GM12878 (cell line): ENCODE measurements around the gene PTPRJ. TPM values are rescaled to one million over a fixed set of nuclear protein-coding genes. Genes with fewer than 3 reads are reported as not detected.

Experiments used
- ATAC-seq: fragments of 200-7000 bp; cut with Tn5 transposase; 3 replicates; pipeline ENCODE4 v1.9.1; 2020; ENCODE audit warnings: mild to moderate bottlenecking, moderate library complexity
- BruUV-seq: library from RNA; stranded (reverse); fragments of 400-500 nt; replicated peaks from 2 replicates; lab custom pipeline; 2021; lab: Mats Ljungman, UMichigan
- CTCF ChIA-PET: fragments of 300-600 bp; sonication (Branson Sonifier 250); formaldehyde crosslinking; extraction: SDS; loops from one replicate; lab custom pipeline; 2021; ENCODE audit warnings: inconsistent platforms; lab: Yijun Ruan, JAX
- POLR2A ChIA-PET: fragments of 350-600 bp; formaldehyde crosslinking; extraction: SDS; loops from one replicate; lab custom pipeline; 2021; ENCODE audit warnings: inconsistent platforms; lab: Charles Lee
- RAD21 ChIA-PET: fragments of 300-600 bp; sonication (Branson Sonifier 250); formaldehyde crosslinking; loops from one replicate; lab custom pipeline; 2023; ENCODE audit warnings: antibody characterized with exemption; ENCODE audit not compliant: unreplicated experiment; lab: Charles Lee
- SMC1A ChIA-PET: fragments of 300-600 bp; sonication (Branson Sonifier 250); formaldehyde crosslinking; loops from one replicate; lab custom pipeline; 2023; ENCODE audit not compliant: unreplicated experiment, uncharacterized antibody; lab: Charles Lee
- DNase-seq: peaks from one replicate; pipeline ENCODE4 v3.0.0-alpha.2; 2011; ENCODE audit warnings: low read depth, low spot score
- FAIRE-seq: peaks from 3 replicates; lab custom pipeline; 2011; peaks lifted over from hg19 to GRCh38; lab: Jason Lieb, UNC
- H2AFZ ChIP-seq: 2 replicates; pipeline ENCODE4 v1.6.0; 2011; ENCODE audit warnings: low read depth, low read length, control low read depth; ENCODE audit not compliant: control insufficient read depth
- H3K27ac ChIP-seq: 2 replicates; pipeline ENCODE4 v1.5.1; 2011; ENCODE audit warnings: control low read depth; ENCODE audit not compliant: control insufficient read depth, insufficient read depth
- H3K27me3 ChIP-seq, 2 experiments: replicated peaks in 1 of 2; 2 replicates each; pipeline versions ENCODE4 v1.6.0 to v1.6.1; 2011; ENCODE audit warnings: low read length in 1 of 2; ENCODE audit not compliant: control insufficient read depth in 2 of 2, insufficient read depth in 2 of 2
- H3K36me3 ChIP-seq, 2 experiments: 2 replicates each; pipeline ENCODE4 v1.5.1; 2011; ENCODE audit warnings: low read length in 1 of 2; ENCODE audit not compliant: control insufficient read depth in 2 of 2, insufficient read depth in 2 of 2
- H3K4me1 ChIP-seq: 2 replicates; pipeline ENCODE4 v1.6.1; 2011; ENCODE audit warnings: mild to moderate bottlenecking, low read length, moderate library complexity, mixed read lengths; ENCODE audit not compliant: control insufficient read depth, insufficient read depth
- H3K4me2 ChIP-seq: 2 replicates; pipeline ENCODE4 v1.6.0; 2011; ENCODE audit warnings: control low read depth; ENCODE audit not compliant: control insufficient read depth, insufficient read depth
- H3K4me3 ChIP-seq: fragments of 200-600 bp; sonication (generic); 2 replicates; pipeline ENCODE4 v1.5.1; 2016
- H3K79me2 ChIP-seq: 2 replicates; pipeline ENCODE4 v1.6.0; 2011; ENCODE audit warnings: low read length; ENCODE audit not compliant: control insufficient read depth, insufficient read depth
- H3K9ac ChIP-seq: 2 replicates; pipeline ENCODE4 v1.8.0; 2011; ENCODE audit warnings: low read length, control low read depth, mixed read lengths; ENCODE audit not compliant: control insufficient read depth, insufficient read depth
- H3K9me3 ChIP-seq: replicated peaks from 3 replicates; pipeline ENCODE4 v1.5.1; 2011; ENCODE audit warnings: mild to moderate bottlenecking, low read length; ENCODE audit not compliant: control insufficient read depth, insufficient read depth
- H4K20me1 ChIP-seq: 2 replicates; pipeline ENCODE4 v1.6.0; 2011; ENCODE audit not compliant: control insufficient read depth, insufficient read depth
- EED ChIP-seq: sonication (generic); IDR thresholded peaks from 2 replicates; pipeline ENCODE4 v1.6.1; 2016; ENCODE audit warnings: antibody characterized with exemption, low read depth
- MYC ChIP-seq: IDR thresholded peaks from 2 replicates; pipeline ENCODE4 v1.6.1; 2011; ENCODE audit warnings: mild to moderate bottlenecking, low read length, moderate library complexity, inconsistent platforms; ENCODE audit not compliant: insufficient read depth, insufficient replicate concordance, insufficient read length, severe bottlenecking
- SREBF1 ChIP-seq: IDR thresholded peaks from 2 replicates; pipeline ENCODE4 v1.6.1; 2012; ENCODE audit warnings: mild to moderate bottlenecking, low read length
- TAF1 ChIP-seq: IDR thresholded peaks from 2 replicates; pipeline ENCODE4 v1.6.1; 2011; ENCODE audit warnings: mild to moderate bottlenecking, low read depth, low read length, borderline replicate concordance
- TARDBP ChIP-seq: IDR thresholded peaks from 2 replicates; pipeline ENCODE4 v1.6.1; 2016; ENCODE audit warnings: borderline replicate concordance
- TBL1XR1 ChIP-seq: IDR thresholded peaks from 2 replicates; pipeline ENCODE4 v1.6.1; 2012; ENCODE audit warnings: low read depth, low read length, improper control_type of control experiment
- USF1 ChIP-seq: IDR thresholded peaks from 2 replicates; pipeline ENCODE4 v1.6.1; 2011; ENCODE audit warnings: borderline replicate concordance, low read depth, mild to moderate bottlenecking, moderate library complexity, mixed read lengths, low read length; ENCODE audit not compliant: insufficient read depth; ENCODE audit errors: extremely low read length
- WGBS: methylation state at CpG from one replicate; pipeline ENCODE4 v1.1.6; 2016; ENCODE audit warnings: low lambda C conversion rate; ENCODE audit not compliant: insufficient replicate concordance, insufficient coverage; ENCODE audit errors: missing lambda C conversion rate; 5-methylcytosine and 5-hydroxymethylcytosine counted together
- in situ Hi-C: fragments of 300-500 bp; cut with MboI; formaldehyde crosslinking; loops from 9 replicates; pipeline ENCODE4 v1.14.3; 2018; ENCODE audit warnings: mixed read lengths
- intact Hi-C: fragments of 100-400 bp; cut with micrococcal nuclease; formaldehyde crosslinking; loops from one replicate; pipeline ENCODE4 v1.14.2; 2022; ENCODE audit not compliant: unreplicated experiment
- polyA plus RNA-seq, 11 experiments: library from polyadenylated mRNA; depleted of rRNA in 4 of 11; unstranded in 6 of 11; stranded (reverse) in 5 of 11; fragments of >200 nt; fragmentation: Nextera tagmentation in 4 of 11; fragmentation: Illumina TruSeq in 1 of 11; extraction: Ambion mirVana in 4 of 11; extraction: Trizol in 1 of 11; gene quantifications; 1 replicate in 1 of 11; 2 replicates in 10 of 11; pipeline versions ENCODE4 v1.2.1 to v1.2.3, GENCODE V29; 2011 to 2016; ENCODE audit warnings: inconsistent platforms in 2 of 11, missing spikeins in 2 of 11, low read depth in 1 of 11
- total RNA-seq, 4 experiments: library from RNA; depleted of rRNA in 3 of 4; stranded (reverse); fragments of >200 nt in 3 of 4; fragmentation: Illumina TruSeq in 1 of 4; extraction: Trizol in 1 of 4; gene quantifications; 2 replicates each; pipeline versions ENCODE4 v1.2.1 to v1.2.3, GENCODE V29; 2013 to 2021
- TF ChIP-seq, protein P1 (sequence below): IDR thresholded peaks from 2 replicates; pipeline ENCODE4 v1.6.1; 2012; ENCODE audit warnings: low read depth, low read length, improper control_type of control experiment

PTPRJ gene
- total and polyA plus RNA-seq, 10 of the 15 experiments (the other 5 are each of a cell fraction or from before 2014, with no cell fraction given) = 0.22 to 22.4 (median 7.4) TPM

DNA sequence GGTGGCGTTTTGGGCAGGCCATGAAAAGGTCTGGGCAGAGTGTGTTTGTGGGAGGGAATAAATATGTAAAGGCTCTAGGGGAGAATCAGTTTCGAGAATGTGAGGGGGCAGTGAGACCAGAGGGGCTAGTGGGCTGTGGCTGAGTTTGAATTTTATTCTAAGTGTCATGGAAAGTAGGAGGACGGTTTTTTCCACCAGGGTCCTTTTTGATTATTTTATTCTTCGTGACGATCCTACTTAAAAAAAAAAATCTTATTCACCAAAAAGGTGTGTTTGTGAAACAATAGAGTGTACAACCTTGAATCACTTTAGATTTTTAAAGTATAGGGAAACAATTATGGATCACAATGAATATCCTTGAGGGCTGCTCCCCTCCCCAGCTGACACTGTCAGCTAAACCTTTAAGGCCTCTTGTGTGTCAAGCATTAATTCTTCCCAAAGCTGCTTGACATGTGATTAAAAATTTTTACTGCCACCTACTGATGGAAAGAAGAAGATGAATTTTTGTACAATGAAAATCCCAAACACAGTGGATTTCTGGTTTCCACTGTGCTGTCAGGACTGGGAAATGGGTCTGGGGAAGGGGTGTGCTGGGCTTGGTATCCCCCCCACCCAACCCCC lies 128.8 kb downstream of the PTPRJ start (continued):
- no peak for TF ChIP-seq TARDBP

DNA sequence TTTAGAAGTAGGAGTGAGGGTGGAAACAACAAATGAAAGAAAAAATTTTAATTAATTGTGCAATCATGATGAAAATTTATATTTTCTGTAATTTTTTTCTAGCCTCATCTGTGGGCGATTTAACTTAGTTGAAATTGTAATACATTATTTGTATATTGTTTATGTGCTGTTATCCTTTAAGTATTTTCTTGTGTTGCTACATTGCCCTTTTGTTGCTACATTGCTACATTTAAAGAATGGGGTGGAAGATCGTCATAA lies 130.1 kb downstream of the PTPRJ start:
- in situ Hi-C loops = no loop called here
- intact Hi-C loops = loop anchor here (1.0 kb wide), 2 partner anchors 176 to 257 kb away; no protein-coding TSS in a partner anchor
- ATAC-seq (no peak), FAIRE-seq (no peak), DNase-seq (no peak)
- Histone ChIP-seq H3K27me3 (no peaks in the 10 kb centered on the region), H3K9me3 (peaks cover 9% of the 10 kb centered on the region; the same call in 2 of the 3 replicates), H3K9ac (peak overlapping the region; percentile 45; the same call in 1 of the 2 replicates), H3K4me3 (0 out of 2 replicates have a peak overlapping the region, but pooled peaks have one; percentile 35), H3K79me2 (peaks cover 5% of the 10 kb centered on the region), H2AFZ (no peak overlapping the region), H3K4me2 (no peak overlapping the region), H3K27ac (no peak overlapping the region), H4K20me1 (no peaks in the 10 kb centered on the region; the same call in 1 of the 2 replicates), H3K4me1 (peaks cover 40% of the 10 kb centered on the region), H3K36me3 (0 out of 4 replicates have a peak, but pooled peaks cover 0 to 6% of the 10 kb centered on the region in 2 experiments)
- TF ChIP-seq EED = no peak
- TF ChIP-seq, protein P1, sequence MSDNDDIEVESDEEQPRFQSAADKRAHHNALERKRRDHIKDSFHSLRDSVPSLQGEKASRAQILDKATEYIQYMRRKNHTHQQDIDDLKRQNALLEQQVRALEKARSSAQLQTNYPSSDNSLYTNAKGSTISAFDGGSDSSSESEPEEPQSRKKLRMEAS = no peak
- CTCF ChIA-PET = interaction anchor here (0.6 to 10.9 kb wide), 2 partner anchors 174 to 446 kb away, joined by 3 to 244 read pairs; no protein-coding TSS in a partner anchor
- RAD21 ChIA-PET = interaction anchor here (0.9 to 8.2 kb wide), 4 partner anchors 131 to 256 kb away, joined by 3 to 171 read pairs (median 3); no protein-coding TSS in a partner anchor
- SMC1A ChIA-PET = interaction anchor here (0.6 to 11.3 kb wide), 4 partner anchors 37 to 659 kb away, joined by 3 to 234 read pairs (median 4); no protein-coding TSS in a partner anchor
- whole genome bisulfite sequencing = 69% methylated on average over 2 of the region's 2 CpGs
- POLR2A ChIA-PET = no interaction called here
- no TSS peak for BruUV-seq

DNA sequence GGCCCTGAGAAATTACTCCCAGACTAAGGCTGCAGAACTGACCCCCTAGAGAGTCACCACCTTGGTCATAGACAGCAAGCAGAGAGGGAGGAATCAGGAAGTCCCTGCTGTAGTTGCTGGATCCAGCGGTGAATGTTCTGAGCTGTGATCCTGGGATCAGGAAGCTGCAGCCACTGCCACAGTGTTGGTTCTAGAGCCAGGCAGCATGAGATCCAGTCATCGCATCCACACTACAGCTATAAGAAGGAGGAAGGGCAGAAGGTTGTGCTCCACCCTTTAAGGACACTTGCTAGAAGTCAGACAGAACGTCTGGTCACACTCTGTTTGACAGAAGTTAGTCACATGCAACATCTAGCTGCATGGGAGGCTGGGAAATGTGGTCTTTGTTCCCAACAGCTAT lies 131.5 kb downstream of the PTPRJ start:
- Histone ChIP-seq H3K79me2 (peaks cover 5% of the 10 kb centered on the region), H4K20me1 (no peaks in the 10 kb centered on the region; the same call in 1 of the 2 replicates)
- ATAC-seq = no peak
- TF ChIP-seq USF1 (no peak), TAF1 (no peak), SREBF1 (no peak), MYC (no peak), TBL1XR1 (no peak)
- TF ChIP-seq, all 136 proteins: peak for 0
- H3K4me2 ChIP-seq = no peak overlapping the region
- ChIA-PET SMC1A (interaction anchor here (1.0 to 11.3 kb wide), 3 partner anchors 10 to 333 kb away, joined by 4 to 234 read pairs (median 6); no protein-coding TSS in a partner anchor), POLR2A (no interaction called here), RAD21 (interaction anchor here (0.6 to 8.2 kb wide), 2 partner anchors 20 to 176 kb away, joined by 4 to 171 read pairs; no protein-coding TSS in a partner anchor), CTCF (interaction anchor here (0.8 to 10.9 kb wide), 3 partner anchors 176 to 383 kb away, joined by 3 to 244 read pairs (median 3); no protein-coding TSS in a partner anchor)
- no peak overlapping the region for H2AFZ ChIP-seq
- no peak overlapping the region for H3K27ac ChIP-seq
- DNase-seq (no peak), FAIRE-seq (no peak)
- in situ Hi-C loops (no loop called here), intact Hi-C loops (no loop called here)
- 0 out of 4 replicates have a peak, but pooled peaks cover 0 to 6% of the 10 kb centered on the region in 2 experiments for H3K36me3 ChIP-seq
- H3K9me3 ChIP-seq = peaks cover 9% of the 10 kb centered on the region; the same call in 2 of the 3 replicates
- no TSS peak for BruUV-seq
- WGBS = 31% methylated on average over 3 of the region's 3 CpGs
- H3K4me3 ChIP-seq = no peak overlapping the region
- peaks cover 33% of the 10 kb centered on the region for H3K4me1 ChIP-seq
- H3K9ac ChIP-seq = no peak overlapping the region
- no peaks in the 10 kb centered on the region for H3K27me3 ChIP-seq
